Parathyroid adenoma (tissue), 2 donors: ENCODE results near the gene PPP1R14B.

ENCODE experiments used
- H2AFZ ChIP-seq: fragments of 300-600 bp; sonication (generic); one replicate; pipeline ENCODE4 v1.7.0; 2017; ENCODE audit warnings: antibody characterized with exemption, mild to moderate bottlenecking
- H3K27ac ChIP-seq: fragments of 300-600 bp; sonication (generic); one replicate; pipeline ENCODE4 v1.7.0; 2017
- H3K27me3 ChIP-seq: fragments of 300-600 bp; sonication (generic); one replicate; pipeline ENCODE4 v1.7.0; 2017; ENCODE audit warnings: low read length; ENCODE audit not compliant: control insufficient read depth, insufficient read depth
- H3K36me3 ChIP-seq: fragments of 300-600 bp; sonication (generic); one replicate; pipeline ENCODE4 v1.7.0; 2017; ENCODE audit warnings: low read length; ENCODE audit not compliant: control insufficient read depth, insufficient read depth
- H3K4me1 ChIP-seq: fragments of 300-600 bp; sonication (generic); one replicate; pipeline ENCODE4 v1.7.0; 2017; ENCODE audit warnings: control low read depth
- H3K4me2 ChIP-seq: fragments of 300-600 bp; sonication (generic); one replicate; pipeline ENCODE4 v1.7.0; 2017; ENCODE audit warnings: low read length
- H3K4me3 ChIP-seq: fragments of 300-600 bp; sonication (generic); one replicate; pipeline ENCODE4 v1.7.0; 2017; ENCODE audit warnings: low read depth, low read length
- H3K79me2 ChIP-seq: fragments of 300-600 bp; sonication (generic); one replicate; pipeline ENCODE4 v1.7.0; 2017; ENCODE audit warnings: control low read depth
- H3K9ac ChIP-seq: fragments of 300-600 bp; sonication (generic); one replicate; pipeline ENCODE4 v1.7.0; 2017; ENCODE audit warnings: mild to moderate bottlenecking
- H3K9me3 ChIP-seq: fragments of 300-600 bp; sonication (generic); one replicate; pipeline ENCODE4 v1.7.0; 2017; ENCODE audit warnings: low read length; ENCODE audit not compliant: control insufficient read depth
- TF ChIP-seq, protein P1 (sequence below): fragments of 300-600 bp; sonication (generic); IDR thresholded peaks from one replicate; pipeline ENCODE4 v1.7.0; 2017; ENCODE audit warnings: antibody characterized with exemption, mild to moderate bottlenecking
- donor health status: primary hyperparathyroidism.

PPP1R14B gene

DNA sequence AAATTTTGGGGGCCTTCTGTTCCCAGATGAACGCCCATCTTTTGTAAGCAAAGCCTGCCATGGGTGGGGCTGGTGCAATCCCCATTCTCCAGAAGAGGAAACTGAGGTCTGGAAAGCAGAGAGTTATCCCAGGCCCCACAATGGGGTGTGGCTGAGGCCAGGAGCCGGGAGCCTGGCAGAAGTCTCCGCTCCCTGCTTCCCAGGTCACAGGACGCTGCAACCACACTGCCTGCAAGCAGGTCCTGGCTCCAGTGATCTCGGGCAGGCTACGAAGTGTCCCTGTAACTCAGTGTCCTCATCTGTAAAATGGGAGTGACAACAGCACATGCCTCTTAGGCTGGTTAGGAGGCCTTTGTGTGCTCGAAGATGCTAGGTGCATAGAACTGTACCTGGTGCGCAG is 6.3 kb upstream of the PPP1R14B start:
- Histone ChIP-seq H3K4me1 (peaks cover 23% of the 10 kb centered on the region), H3K79me2 (no peaks in the 10 kb centered on the region), H3K27ac (no peak overlapping the region), H3K9me3 (no peaks in the 10 kb centered on the region), H3K4me2 (no peak overlapping the region), H3K36me3 (no peaks in the 10 kb centered on the region), H3K9ac (no peak overlapping the region), H3K27me3 (no peaks in the 10 kb centered on the region), H3K4me3 (no peak overlapping the region), H2AFZ (no peak overlapping the region)
- TF ChIP-seq, protein P1, sequence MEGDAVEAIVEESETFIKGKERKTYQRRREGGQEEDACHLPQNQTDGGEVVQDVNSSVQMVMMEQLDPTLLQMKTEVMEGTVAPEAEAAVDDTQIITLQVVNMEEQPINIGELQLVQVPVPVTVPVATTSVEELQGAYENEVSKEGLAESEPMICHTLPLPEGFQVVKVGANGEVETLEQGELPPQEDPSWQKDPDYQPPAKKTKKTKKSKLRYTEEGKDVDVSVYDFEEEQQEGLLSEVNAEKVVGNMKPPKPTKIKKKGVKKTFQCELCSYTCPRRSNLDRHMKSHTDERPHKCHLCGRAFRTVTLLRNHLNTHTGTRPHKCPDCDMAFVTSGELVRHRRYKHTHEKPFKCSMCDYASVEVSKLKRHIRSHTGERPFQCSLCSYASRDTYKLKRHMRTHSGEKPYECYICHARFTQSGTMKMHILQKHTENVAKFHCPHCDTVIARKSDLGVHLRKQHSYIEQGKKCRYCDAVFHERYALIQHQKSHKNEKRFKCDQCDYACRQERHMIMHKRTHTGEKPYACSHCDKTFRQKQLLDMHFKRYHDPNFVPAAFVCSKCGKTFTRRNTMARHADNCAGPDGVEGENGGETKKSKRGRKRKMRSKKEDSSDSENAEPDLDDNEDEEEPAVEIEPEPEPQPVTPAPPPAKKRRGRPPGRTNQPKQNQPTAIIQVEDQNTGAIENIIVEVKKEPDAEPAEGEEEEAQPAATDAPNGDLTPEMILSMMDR: no peak

DNA sequence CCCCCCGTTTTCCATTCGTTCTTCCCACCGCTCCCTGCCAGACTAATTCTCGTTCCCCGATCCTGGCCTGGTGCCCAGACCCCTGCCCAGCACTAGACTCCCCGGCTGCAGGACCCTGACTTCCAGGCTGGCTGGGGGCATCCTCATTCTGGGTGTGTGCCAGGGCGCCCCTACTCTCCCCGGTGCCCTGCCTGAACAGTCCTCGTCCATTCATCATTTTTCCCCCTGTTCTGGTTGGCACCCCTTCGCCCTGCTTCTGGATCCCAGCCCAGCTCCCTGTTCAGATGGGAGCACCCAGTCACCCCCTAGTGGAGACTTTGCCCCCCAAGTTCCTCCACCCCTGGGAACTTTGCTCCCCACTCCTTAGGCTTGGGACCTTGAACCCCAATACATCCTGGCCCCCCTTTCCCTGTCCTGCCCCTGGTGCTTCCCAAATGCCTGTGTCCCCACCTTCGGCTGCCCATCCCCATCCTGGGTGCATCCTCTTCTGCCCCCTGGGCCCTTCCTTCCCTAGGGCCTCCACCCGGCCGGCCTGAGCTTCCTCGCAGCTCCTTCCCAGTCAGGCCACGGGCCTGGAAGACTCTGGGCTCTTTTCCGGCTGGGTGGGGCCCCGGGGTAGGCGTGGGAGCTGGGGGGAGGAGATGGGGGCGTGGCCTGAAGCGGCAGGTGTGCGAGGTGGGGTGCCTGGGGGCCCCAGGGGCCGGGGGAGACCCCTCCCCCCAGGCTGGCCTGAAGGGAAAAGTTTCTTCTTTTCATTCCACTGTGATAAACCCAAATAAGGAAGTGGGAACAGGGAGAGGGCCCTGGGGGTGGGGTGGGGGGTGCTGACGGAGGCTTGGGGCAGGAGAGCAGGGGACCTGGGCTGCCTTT is 5.5 kb upstream of the PPP1R14B start:
- peak overlapping the region; percentile 59 for H3K4me3 ChIP-seq

DNA sequence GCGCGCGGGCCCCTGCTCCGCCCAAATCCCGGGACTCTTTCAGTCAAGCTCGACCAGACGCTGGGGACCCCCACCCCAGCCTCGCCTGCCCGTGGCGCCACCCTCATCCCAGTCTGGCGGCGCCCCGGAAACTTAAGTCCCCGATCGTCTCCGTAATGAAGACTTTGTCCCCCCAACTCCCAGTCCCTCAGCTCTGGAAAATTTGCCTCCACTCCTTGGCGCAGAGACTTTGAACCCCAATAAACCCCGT is 4.9 kb upstream of the PPP1R14B start:
- no peaks in the 10 kb centered on the region for H3K36me3 ChIP-seq
- no peak overlapping the region for H2AFZ ChIP-seq
- H3K4me1 ChIP-seq: peaks cover 23% of the 10 kb centered on the region
- H3K9ac ChIP-seq: no peak overlapping the region
- peak overlapping the region; percentile 89 for H3K4me2 ChIP-seq
- peak overlapping the region; percentile 59 for H3K4me3 ChIP-seq
- no peaks in the 10 kb centered on the region for H3K27me3 ChIP-seq
- TF ChIP-seq, protein P1: no peak
- no peaks in the 10 kb centered on the region for H3K9me3 ChIP-seq
- no peaks in the 10 kb centered on the region for H3K79me2 ChIP-seq
- peak overlapping the region; percentile 9 for H3K27ac ChIP-seq

More for the DNA sequence above, 5.5 kb upstream of the PPP1R14B start:
- TF ChIP-seq, protein P1: peak; percentile 22
- peaks cover 23% of the 10 kb centered on the region for H3K4me1 ChIP-seq
- H3K79me2 ChIP-seq: no peaks in the 10 kb centered on the region
- peak overlapping the region; percentile 27 for H3K27ac ChIP-seq
- H3K4me2 ChIP-seq: peak overlapping the region; percentile 89
- H3K9ac ChIP-seq: peak overlapping the region; percentile 5
- no peak overlapping the region for H2AFZ ChIP-seq
- H3K9me3 ChIP-seq: no peaks in the 10 kb centered on the region
- no peaks in the 10 kb centered on the region for H3K36me3 ChIP-seq
- no peaks in the 10 kb centered on the region for H3K27me3 ChIP-seq

DNA sequence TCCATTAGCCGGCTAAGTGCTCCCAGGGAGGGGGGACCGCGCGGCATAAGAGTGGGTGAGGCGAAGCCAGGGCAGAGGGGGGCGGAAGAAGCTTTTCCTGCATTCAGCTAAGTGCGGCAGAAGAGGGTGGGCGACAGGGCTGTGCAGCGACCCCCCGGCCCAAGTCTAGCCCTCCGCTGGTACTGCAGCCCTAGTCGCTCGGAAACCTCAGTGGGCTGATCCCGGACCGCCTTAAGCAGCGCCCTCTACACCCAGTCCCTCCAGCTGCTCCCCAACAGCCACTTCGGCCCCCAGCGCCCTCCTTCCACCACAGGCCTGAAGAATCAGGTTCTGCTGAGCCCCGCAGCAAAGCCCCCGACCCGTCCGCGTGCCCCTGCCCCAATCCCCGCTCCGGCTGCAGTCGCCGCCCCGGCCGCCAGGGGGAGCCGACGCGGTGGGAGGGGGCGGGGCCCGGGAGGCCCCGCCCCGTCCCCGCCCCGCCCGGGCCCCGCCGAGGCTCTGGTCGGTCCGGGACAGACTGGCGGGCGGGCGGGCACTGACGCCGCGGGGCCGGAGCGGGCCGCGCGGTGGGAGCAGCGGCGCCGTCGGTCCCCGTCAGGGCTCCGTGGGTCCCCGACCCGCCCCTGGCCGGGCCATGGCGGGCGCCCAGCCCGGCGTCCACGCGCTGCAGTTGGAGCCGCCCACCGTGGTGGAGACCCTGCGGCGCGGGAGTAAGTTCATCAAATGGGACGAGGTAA is 4.4 kb upstream of the PPP1R14B start, which contains the start of gene PLCB3:
Gene PLCB3 (plus strand): TSS at position 515 of the 737 bp plus-strand sequence. CDS start 120 bp downstream, at position 635.
- H3K4me2 ChIP-seq: peak within 1 kb of the TSS; percentile 89
- no peaks in the 10 kb centered on the region for H3K79me2 ChIP-seq
- no peaks in the 10 kb centered on the region for H3K27me3 ChIP-seq
- peaks cover 20% of the 10 kb centered on the region for H3K4me1 ChIP-seq
- TF ChIP-seq, protein P1: peak; percentile 51
- H3K4me3 ChIP-seq: peak within 1 kb of the TSS; percentile 59
- peak within 1 kb of the TSS; percentile 27 for H3K27ac ChIP-seq
- H3K36me3 ChIP-seq: no peaks in the 10 kb centered on the region
- H3K9me3 ChIP-seq: no peaks in the 10 kb centered on the region
- peak within 1 kb of the TSS; percentile 72 for H2AFZ ChIP-seq
- peak within 1 kb of the TSS; percentile 5 for H3K9ac ChIP-seq
